ENCODE measurements around the gene SECTM1.

The SECTM1 gene

DNA sequence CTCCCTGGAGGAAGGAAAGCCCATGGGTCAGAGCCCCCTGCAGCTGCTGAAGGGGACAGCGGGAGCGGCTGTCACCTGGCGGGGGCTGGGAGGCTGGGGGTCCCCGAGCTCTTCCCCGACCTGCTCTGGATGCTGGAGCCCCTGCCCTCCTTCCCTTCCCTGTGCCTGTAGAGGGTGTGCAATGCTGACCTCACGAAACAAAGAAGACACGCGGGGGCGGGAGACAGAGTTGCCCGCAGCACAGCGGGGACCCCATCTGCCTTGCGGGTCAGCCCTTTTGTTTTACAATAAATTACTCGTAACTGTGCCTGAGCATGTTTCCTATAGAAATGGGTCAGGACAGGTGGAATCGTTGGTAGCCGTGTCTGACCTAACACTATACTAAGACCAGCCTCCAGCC, 6.3 kb downstream of the SECTM1 start:
- DNase-seq: no peak

DNA sequence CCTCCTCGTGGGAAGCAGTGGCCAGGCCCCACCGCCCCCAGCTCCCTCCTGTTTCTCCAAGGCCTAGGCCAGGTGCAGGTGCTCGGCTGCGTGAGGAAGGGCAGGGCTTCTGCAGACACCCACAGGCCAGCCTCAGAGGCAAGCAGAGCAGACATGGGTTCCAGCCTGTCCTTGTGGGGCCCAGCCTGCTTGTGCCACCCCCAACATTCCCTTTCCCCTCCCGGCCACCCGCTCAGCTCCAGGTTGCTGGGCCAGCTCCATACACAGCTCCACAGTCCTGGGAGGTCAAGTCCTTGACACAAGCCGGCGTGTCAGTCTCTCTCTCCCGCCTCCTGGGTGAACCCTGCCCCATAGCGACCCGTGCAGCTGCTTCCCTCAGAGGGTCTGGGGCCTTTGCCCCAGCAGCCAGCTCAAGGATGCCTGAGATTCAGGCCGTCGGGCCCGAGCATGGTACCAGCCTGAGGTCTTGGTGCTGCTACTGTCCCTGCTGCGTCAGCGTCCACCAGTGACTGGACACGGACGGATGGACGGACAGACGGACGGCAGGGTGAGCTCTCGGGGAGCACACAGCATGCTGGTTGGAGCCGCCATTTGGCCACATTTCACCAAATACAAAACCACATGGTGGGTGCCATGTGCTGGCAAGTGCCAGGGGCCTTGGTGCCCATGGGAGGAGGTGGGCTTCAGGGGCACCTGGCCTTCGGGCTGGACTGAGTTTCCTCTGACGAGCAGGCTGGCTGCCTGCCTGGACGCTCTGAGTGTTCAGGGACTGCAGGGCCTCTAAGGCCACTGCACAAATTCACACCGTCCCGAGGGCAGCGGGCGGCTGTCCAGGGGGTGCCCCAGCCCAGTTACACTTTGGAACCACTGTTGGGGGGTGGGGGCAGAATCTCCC, 8.0 kb downstream of the SECTM1 start:
- no peak for DNase-seq

DNA sequence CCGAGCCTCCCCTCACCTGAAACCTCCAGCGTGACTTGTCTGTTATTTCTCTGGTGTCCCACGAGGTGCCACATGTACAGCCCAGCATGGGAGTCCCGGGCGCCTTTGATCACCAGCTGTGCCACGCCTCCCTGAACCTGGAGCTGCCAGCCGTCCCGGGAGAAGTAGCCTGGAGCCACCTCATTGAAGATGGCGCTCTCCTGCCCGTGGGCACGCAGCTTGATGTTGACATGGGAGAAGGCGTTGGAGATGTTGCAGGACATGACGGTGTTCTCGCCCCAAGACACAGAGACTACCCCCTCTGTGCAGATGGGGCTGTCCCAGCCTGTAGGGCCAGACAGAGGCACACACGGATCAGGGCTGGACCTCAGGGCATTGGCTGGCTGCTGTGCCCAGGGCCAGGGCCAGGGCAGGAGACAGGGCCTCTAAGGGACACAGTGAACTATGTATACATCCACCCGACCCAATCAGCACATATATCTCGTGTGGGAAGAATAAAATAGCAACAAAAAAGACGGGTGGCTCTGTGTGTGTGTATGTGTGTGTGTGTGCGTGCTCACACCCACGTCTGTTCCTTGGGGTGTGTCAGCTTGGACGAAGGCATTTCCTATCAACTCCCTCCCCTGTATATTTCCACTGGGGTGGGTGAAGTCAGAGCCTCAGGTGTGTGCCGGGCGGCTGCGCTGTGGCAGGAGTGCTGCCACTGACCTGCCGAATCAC, 8.8 kb downstream of the SECTM1 start:
- no peak for DNase-seq

DNA sequence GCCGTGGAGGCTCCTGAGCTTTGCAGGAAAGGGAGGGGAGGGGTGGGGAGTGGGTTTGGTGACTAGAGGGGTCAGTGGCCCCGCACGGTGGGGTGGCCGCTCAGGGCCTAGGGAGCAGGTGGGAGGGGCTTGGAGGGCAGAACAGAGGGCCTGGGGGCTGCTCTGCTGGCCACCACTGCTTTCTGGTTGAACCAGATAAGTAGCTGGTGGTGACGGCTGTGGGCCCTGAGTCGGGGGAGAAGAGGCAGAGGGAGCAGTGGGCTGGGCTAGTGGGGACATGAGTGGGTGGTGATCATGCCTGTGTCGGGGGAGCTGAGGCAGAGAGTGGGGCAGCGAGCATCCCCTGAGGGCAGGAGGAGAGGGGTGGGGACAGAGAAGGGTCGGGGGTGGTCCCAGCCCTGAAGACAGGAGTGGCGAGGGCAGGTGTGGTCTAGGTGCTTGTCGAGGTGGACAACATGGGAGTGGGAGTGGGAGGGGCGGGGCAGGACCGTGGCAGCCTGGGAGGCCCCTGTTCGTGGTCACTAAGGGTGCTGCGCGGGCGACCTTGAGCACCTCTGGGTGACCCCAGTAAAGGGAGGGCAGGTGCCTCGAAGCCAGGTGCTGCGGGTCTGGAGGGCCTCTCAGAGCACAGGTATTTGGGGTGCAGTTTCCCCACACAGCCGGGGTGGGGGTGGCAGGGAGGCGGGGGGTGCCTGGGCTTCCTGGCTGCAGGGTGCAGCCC, 9.9 kb downstream of the SECTM1 start:
- no peak for DNase-seq

DNA sequence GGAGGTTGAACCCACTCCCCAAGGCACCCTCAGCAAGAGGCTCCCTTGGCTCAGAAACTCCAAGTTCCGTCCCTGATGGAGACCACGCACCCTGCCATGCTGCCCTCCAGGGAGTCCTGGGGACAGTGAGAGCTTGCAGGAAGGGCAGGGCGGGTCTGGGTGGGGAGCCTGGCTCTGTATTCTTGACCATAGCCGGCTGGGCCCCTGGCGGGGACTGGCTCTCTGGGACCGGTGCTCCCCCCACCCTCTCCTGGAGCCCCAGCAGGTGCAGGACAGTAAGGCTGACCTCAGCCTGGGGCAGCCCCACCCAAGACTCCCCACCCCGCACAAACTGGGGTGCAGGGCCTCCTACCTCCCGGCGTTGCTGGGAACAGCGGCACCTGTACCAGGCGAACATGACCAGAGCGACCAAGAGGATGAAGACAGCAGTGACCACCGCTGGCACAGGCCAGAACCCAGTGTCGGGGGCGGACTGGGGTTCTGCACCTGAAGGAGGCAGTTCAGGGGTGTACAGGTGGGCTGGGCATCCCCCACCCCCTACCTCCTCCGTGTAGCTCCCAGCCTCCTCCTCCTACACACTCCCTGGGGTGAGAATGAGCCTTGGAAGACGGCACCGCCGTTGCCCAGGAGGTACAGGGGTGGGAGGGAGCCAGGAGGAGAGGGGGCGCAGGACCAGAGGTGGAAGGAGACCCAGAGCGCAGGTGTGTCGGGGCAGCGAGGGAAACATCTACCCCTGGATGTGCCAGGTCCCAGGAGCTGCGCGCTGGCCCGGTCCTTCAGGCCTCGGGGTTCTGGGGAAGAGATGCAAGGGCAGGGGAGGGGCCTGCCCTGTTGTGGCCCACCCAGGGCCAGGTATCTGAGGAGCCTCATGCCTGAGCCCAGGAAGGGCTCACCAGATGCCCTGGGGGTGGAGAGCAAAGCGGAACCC, 10.8 kb downstream of the SECTM1 start:
- DNase-seq: no peak

DNA sequence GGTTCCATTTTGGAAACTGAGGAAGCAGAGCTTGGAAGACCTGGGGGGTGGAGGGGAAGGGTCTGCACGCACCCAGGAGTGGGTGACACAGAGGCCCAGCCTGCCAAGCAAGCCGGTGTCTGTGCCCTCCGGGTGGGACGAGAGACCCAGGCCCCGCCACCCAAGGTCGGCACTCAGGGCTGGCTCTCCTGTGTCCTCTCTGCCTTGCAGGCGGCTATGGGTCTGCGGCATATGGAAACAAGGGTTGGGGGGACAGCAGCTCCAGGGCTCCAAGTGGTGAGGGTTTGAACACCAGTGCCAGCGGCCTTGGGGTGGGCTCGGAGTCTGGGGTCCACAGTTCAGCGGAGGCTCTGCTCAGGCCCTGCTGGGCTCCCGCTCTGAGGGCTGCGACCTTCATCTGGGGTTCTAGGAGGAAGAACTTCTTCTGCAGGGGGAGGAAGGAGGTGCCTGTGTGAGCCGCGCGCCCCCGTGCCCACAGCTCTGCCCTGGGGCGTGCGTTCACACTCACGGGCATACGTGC, 11.6 kb downstream of the SECTM1 start:
- no peak for DNase-seq

DNA sequence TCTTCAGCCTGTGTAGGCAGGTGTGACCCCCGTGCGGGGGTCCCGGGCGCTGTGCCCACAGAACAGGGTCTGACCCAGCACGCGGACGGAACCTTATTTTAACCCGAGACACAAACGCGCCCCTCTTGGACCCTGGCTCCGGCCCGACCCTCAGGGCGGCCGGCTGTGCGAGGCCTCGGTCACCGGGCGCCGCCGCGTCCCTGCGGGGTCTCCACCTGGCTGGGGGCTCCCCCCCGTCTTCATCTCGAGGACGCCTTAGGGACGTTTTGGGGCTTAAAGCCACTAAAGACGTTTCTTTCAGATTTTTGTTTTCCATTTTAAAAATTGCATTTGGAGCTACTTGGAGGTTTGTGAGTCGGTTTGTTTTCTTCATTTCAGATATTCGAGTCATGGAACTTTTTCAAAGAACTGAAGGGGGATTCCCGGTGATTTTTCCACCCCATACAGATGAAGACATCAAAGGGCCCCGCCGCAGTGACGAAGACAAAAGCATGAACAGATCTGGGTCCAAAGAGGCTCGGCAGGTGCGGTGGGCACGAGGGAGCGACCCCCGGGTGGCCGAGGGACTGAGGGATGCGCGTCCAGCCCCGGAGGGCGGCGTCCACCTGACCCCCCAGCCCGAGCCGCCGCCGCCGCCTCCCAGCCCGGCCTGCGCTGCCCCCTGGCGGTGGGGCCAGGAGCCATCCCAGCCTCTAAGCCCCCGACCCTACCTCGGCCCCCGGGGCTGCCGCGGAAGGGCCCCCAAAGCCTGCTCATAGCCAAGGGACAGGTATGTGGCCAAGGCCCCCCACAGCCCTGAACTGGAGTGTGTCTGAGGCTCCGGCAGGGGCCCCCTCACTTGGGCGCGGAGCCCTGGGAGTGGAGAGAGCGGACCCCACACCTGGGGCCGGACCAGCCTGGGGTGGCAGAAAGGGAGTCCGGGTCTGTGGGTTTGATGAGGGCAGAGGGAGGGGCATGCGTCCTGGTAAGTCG, 12.3 kb downstream of the SECTM1 start:
- DNase-seq: no peak

DNA sequence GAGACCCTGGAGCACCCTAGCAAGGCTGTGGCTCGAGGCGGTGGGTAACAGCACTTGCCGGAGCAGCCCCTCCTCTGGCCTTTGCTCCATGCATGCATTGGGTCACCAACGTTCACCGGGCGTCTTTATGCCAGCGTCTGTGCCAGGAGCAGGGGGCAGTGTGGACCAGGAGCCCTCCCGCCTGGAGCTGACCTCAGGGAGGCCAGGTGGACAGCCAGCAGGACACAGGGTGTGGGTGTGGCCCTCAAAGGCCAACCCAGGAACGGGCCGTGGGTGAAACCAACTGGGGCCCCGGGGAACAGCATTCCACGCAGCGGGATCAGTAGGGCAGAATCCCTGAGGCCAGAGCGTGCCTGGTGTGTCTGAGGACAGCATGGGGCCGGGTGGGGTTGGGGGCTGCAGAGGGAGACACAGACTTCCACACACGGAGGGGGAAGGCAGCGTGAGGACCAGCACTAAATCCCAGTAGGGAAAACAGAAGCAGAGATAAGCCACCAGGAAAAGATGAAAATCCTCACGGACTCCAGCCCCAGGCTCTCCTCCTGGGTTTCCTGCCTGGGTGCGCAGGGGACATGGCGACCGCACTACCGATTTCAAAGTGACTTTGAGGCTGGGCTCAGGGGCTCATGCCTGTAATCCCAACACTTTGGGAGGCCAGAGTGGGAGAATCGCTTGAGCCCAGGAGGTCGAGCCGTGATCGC, 13.3 kb downstream of the SECTM1 start:
- no peak for DNase-seq

DNA sequence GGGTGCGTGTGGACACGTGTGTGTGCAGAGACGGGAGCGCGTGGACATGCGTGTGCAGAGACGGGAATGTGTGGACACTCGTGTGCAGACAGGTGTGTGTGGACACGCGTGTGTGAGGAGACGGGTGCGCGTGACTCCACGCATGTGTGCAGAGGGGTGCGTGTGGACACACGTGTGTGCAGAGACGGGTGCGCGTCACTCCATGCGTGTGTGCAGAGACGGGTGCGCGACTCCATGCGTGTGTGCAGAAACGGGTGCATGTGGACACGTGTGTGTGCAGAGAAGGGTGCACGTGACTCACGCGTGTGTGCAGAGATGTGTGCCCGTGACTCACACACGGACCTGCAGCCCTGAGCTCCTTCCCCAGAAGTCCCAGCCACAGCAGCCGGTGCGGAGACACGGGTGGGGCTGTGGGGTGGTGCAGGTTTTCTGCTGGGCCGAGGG, 13.9 kb downstream of the SECTM1 start:
- no peak for DNase-seq

DNA sequence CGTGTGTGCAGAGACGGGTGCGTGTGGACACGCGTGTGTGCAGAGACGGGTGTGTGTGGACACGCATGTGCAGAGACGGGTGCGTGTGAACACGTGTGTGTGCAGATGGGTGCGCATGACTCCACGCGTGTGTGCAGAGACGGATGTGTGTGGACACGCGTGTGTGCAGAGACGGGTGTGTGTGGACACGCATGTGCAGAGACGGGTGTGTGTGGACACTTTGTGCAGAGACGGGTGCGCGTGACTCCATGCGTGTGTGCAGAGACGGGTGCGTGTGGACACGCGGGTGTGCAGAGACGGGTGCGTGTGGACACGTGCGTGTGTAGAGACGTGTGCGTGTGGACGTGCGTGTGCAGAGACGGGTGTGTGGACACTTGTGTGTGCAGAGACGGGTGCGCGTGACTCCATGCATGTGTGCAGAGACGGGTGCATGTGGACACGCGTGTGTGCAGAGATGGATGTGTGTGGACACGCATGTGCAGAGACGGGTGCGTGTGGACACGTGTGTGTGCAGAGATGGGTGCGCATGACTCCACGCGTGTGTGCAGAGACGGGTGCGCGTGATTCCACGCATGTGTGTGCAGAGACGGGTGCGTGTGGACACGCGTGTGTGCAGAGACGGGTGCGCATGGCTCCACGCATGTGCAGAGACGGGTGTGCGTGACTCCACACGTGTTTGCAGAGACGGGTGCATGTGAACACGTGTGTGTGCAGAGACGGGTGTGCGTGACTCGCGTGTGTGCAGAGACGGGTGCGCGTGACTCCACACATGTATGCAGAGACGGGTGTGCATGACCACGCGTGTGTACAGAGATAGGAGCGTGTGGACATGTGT, 14.6 kb downstream of the SECTM1 start:
- DNase-seq: no peak

DNA sequence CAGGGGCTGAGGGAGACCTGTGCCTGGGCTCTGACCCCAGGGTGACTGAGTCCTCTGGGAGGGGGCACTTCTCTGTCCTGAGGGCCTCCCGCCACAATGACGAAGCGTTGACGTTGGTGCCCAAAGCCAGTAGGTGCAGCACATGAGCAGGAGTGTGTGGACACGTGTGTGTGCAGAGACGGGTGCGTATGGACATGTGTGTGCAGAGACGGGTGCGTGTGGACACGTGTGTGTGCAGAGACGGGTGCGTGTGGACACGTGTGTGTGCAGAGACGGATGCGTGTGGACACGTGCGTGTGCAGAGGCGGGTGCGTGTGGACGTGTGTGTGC, 15.4 kb downstream of the SECTM1 start:
- no peak for DNase-seq

DNA sequence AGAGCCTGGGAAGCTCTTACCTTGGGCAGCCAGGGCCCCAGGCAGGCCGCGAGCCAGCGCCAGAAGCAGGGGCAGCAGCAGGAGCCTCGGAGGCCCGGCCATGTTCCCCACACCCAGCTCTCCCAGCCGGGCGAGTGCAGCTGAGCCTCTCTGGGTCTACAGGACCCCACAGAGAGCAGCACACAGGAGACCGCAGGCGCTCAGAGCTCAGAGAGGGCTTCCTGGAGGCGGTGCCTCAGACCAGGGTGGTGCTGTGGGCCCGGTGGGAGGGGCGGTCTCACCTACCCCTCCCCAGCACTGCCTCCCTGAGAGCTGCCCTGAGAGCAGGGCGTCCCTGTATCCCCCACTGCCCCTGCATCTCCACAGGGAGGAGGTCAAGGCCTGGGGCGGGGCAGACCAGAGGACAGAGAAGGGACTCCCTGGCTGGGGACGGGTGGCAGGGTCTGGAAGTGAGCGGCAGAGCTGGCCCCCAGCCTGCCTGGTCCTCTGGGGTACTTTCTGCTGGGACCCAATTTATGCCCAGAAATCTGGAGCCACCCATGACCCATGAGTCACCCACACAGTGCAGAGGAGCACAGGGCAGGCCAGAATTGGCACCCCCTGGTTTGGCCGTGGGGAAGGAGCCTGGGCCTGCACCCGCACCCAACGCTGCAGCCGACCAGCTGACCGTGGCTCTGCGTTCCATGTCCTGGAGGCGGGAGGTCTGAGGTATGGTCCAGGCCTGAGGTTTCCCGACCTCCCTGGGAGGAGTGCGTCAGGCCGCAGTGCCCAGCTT, 16.0 kb downstream of the SECTM1 start, which contains the start of gene CD7:
Gene CD7 (minus strand): TSS at position 215 of the 775 bp plus-strand sequence. CDS start 113 bp downstream, at position 102.
- no peak for DNase-seq

DNA sequence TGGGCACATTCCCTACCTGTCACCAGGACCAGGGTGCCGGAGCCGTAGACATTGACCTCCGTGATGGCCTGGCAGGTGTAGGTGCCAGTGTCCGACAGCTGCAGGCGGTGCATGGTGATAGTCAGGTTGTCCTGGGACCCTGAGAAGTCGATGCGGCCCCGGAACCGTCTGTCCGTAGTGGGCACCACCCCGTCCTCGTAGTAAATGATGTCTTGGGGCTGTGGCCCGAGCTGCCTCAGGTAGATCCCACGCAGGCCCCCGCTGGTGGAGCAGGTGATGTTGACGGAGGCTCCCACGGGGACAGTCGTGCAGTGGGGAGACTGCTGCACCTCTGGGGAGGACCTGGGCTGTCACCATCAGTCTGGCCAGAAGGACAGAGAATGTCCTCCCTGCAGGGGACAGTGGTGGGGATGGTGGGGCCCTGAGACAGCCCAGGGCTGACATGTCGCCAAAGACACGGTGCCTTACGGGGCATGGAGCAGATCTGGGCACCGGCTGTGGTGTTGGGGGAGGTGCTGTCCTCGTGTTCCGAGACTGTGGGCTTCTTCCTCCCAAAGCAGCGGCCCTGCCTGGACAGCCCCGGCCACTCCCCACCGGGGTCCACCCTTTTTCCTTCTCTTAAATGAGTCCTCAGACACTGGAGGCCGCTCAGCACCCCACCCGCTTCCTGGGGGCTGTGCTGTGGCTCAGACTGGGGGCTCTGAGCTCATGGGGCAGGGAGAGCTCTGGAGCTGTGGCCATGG, 16.7 kb downstream of the SECTM1 start:
- DNase-seq: no peak

DNA sequence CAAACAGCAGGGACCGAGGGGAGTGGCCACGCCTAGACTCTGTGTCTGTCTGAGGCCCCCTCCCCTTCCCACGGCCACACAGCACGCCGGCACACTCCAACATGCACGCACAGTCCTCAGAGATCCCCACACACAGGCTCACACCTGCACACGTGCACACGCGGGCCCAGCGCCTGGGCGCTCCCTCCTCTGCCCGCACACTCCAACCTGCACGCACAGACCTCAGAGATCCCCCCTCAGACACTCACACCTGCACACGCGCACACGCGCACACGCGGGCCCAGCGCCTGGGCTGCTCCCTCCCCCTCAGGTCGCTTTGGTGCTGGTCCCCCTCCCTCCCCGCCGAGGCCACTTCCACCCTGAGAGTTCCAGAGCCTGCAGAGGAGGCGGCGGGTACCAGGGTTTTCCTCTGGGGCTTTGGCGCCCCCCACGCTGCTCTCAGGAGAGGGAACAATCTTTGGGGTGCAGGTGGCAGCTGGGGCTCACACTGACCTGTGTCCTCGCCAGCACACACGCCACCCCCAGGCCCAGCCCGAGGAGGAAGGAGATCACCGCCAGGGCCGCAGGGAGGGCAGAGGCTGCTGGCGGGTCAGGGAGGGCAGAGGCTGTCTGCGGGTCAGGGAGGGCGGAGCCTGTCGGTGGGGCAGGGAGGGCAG, 17.7 kb downstream of the SECTM1 start:
- no peak for DNase-seq

DNA sequence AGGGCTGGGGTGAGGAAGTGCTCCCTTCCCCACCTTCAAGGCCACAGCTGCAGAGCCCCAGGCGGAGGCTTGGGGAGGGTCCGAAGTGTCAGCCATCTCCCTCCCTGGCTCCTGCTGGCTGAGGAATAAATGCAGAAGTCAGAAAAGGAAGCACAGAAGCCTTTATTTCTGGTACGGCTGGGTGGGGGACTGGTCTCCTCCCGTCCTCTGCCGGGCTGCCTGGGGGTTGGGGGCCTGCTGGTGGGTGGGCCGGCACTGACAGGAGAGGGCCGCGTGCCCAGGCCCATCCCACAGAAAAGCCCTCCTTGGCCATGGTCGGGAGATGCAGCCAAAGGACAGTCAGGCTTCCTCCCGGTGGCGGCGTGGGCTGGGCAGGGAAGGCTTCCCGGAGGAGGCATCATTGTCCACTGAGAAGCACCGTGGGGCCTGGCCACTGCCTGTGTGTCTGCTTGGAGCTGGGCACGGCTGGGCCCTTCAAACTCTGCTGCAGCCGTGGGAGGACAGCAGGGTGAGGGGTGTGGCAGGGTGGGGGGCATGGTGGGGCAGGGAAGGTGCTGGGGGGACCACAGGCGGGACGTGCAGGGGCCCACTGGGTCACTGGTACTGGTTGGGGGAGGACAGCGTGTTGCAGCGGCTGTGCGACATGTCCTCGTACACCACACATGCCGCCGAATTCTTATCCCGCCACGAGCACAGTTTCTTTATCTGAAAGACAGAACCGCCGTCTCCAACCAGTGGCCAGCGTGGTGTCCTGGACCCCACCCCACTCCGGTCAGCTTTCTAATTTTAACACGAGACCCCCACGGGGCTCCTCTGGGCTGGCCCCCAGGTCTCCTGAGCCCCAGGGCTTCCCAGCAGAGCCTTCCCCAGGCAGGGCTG, 18.6 kb downstream of the SECTM1 start:
- DNase-seq: no peak

Measured in SHP77 treated with DMSO at 0.1 percent for 48 hours (cell line).